GM03348 (cell line): ENCODE data around the gene NTN1.
A peak's percentile ranks its signal among the peaks of the same experiment; 100 is the strongest.

Experiments
- DNase-seq: peaks from one replicate; pipeline ENCODE4 v3.0.0; 2012; ENCODE audit warnings: low spot score

NTN1 gene

GRCh38 chr17:9217151-9218056 lies 196.1 kb downstream of the NTN1 start:
- DNase-seq, result peak; percentile 84

- no peak for DNase-seq
Measured at GRCh38 chr17:9218064-9218635, 196.8 kb downstream of the NTN1 start.

GRCh38 chr17:9218911-9219310 lies 197.6 kb downstream of the NTN1 start:
- no peak for DNase-seq

GRCh38 chr17:9219631-9220397 lies 198.5 kb downstream of the NTN1 start:
- no peak for DNase-seq

- DNase-seq, result no peak
Measured at GRCh38 chr17:9220398-9221146, 199.3 kb downstream of the NTN1 start.

- no peak for DNase-seq
Measured at GRCh38 chr17:9221147-9221921, 200.0 kb downstream of the NTN1 start.

- DNase-seq, result no peak
Measured at GRCh38 chr17:9221922-9222180, 200.5 kb downstream of the NTN1 start.

- DNase-seq, result no peak
Measured at GRCh38 chr17:9223531-9223930, 202.2 kb downstream of the NTN1 start.

- DNase-seq, result no peak
Measured at GRCh38 chr17:9224485-9224884, 203.2 kb downstream of the NTN1 start.

- no peak for DNase-seq
Measured at GRCh38 chr17:9225305-9226101, 204.2 kb downstream of the NTN1 start.

- DNase-seq, result no peak
Measured at GRCh38 chr17:9226130-9226793, 205.0 kb downstream of the NTN1 start.

GRCh38 chr17:9226794-9227135 lies 205.5 kb downstream of the NTN1 start:
- DNase-seq, result no peak

- DNase-seq, result no peak
Measured at GRCh38 chr17:9227819-9228407, 206.6 kb downstream of the NTN1 start.

GRCh38 chr17:9228408-9229159 lies 207.3 kb downstream of the NTN1 start:
- DNase-seq, result peak; percentile 83

GRCh38 chr17:9229160-9229825 lies 208.0 kb downstream of the NTN1 start:
- DNase-seq, result no peak

GRCh38 chr17:9229826-9230201 lies 208.5 kb downstream of the NTN1 start:
- no peak for DNase-seq

GRCh38 chr17:9230346-9230745 lies 209.0 kb downstream of the NTN1 start:
- peak; percentile 71 for DNase-seq

GRCh38 chr17:9230861-9231260 lies 209.6 kb downstream of the NTN1 start:
- DNase-seq, result no peak
